HG03039 (cell line): Measurements from ENCODE around the gene GLS2.
"Not testable (repeated sequence)": the region's sequence is repeated elsewhere in the genome, so short reads cannot be mapped to it uniquely, and the experiment has no call there.

Source experiments
- ATAC-seq: cut with Tn5 transposase; IDR thresholded peaks from one replicate; pipeline ENCODE4 v1.9.1; 2021; ENCODE audit warnings: mild to moderate bottlenecking, moderate library complexity; ENCODE audit not compliant: unreplicated experiment

The GLS2 gene

GRCh38 chr12:56493409-56494105 lies 5.6 kb upstream of the GLS2 start:
- ATAC-seq, result not testable (repeated sequence)

- ATAC-seq, result no peak
Observed at GRCh38 chr12:56490360-56490759, 2.4 kb upstream of the GLS2 start.

- ATAC-seq, result peak; percentile 36
Observed at GRCh38 chr12:56487448-56488040, 417 bp downstream of the GLS2 start.

DNA sequence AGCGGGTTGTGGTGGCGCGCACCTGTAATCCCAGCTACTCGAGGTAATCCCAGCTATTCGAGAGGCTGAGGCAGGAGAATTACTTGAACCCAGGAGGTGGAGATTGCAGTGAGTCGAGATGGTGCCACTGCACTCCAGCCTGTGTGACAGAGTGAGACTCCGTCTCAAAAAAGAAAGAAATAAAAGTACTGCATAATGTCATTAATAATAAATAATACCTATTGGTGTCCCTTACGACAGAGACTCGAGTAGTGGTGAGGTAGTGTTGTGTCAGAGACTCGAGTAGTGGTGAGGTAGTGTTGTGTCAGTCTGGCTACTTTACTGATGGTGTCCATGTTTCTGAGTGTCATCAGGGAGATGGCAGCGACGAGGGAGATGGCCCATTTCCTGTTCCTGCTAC lies 1.3 kb downstream of the GLS2 start:
- ATAC-seq, result no peak

GRCh38 chr12:56484566-56484965 lies 3.4 kb downstream of the GLS2 start:
- ATAC-seq, result no peak

DNA sequence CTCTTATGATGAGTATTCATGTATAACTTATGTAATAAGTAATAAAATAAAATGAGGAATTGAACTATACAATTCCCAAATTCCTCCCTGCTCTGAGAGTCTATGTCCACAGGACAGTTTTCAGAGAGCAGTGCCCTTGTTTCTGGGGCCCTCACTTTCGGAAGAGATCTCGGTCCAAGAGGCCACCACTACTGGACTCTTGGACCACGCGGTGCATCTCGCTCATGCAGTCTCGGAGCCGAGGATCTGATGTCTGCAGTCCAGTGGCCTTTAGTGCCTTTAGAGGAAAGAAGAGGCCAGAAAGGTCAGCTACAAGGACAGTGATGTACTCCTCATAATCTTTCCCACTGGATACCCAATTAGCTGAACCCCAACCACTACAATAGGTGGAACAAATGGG lies 8.3 kb downstream of the GLS2 start:
- ATAC-seq, result no peak

DNA sequence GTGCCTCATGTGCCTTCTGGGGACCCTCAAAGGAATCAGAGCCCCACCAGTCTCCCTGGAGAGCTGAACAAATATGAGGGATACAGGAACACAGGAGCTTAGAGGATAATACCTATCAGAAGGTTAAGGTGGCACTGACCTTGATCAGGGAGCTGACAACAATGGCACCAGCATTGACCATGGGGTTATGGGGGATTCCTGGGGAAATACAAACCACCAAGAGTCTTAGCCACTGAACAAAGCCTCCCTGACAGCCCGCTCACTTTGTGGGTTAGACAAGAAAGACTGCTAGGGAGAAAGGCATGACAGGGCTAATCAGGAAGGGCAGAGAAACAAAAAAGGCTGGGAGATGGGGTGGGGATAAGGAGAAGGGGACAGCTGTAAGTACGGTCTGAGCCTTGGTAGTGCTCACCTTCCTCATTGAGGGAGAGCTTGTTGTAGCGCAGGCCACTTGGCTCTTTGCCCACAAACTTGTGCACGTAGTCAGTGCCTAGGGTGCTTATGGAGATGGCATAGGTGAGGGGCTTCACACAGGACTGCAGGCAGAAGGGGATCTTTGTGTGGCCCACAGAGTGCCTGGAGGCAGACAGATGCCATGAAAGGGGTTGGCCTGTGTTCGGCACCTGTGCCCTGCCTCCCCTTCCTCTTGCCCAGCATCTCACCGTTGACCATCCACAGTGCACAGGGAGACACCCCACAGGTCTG lies 10.3 kb downstream of the GLS2 start:
- no peak for ATAC-seq

GRCh38 chr12:56476972-56477432 lies 11.0 kb downstream of the GLS2 start:
- no peak for ATAC-seq

DNA sequence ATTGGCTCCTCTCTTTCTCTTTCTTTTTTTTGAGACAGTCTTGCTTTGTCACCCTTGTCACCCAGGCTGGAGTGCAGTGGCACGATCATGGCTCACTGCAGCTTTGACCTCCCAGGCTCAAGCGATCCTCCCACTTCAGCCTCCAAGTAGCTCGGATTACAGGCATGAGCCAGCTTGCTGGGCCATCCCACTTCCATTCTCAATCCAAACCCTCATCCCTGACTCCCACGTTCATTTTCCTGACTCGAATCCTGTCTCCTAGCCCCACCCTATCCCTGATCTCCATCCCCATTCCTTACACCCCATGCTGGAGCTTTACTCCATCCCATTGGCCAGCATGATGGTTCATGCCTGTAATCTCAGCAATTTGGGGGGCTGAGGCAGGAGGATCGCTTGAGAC lies 11.8 kb downstream of the GLS2 start:
- no peak for ATAC-seq

DNA sequence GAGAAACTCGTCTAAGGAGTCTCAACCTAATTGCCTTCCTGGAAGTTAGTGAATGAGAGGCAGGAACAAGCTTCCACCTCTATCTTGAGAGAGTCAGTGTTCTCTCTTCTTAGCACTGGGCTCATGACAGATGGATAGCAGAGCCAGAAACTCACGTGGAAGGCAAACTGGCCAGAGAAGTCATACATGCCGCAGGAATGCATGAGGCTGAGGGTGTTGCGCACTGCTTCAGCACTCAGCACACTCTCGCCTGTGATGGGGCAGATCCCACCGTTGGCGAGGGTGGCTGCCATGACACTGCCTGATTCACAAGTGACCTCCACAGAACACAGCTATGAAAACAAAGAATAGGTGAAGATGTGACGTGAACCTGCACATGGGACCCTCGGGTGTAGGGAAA lies 13.6 kb downstream of the GLS2 start:
- no peak for ATAC-seq

DNA sequence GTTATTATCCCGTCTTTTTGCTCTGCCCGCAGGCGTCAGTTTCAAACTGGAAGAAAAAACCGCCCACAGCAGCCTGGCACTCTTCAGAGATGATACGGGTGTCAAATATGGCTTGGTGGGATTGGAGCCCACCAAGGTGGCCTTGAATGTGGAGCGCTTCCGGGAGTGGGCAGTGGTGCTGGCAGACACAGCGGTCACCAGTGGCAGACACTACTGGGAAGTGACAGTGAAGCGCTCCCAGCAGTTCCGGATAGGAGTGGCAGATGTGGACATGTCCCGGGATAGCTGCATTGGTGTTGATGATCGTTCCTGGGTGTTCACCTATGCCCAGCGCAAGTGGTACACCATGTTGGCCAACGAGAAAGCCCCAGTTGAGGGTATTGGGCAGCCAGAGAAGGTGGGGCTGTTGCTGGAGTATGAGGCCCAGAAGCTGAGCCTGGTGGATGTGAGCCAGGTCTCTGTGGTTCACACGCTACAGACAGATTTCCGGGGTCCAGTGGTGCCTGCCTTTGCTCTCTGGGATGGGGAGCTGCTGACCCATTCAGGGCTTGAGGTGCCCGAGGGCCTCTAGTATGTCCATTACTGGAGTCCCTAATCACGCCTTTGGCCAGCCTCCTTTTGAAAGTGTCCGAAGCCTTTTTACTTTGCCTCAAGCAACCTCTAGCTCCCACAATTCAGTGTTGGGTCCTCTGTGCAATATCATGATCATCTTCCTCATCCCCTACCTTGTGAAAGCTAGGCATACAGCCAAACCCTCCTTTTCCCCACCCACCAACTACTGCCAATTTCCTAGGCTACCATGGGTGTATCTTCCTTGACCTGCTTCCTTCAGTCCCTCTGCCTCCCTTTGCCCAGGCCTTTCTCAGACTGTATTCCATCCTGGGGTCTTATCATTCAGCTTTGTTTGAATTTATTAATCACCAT lies 18.7 kb downstream of the GLS2 start:
- ATAC-seq, result no peak

DNA sequence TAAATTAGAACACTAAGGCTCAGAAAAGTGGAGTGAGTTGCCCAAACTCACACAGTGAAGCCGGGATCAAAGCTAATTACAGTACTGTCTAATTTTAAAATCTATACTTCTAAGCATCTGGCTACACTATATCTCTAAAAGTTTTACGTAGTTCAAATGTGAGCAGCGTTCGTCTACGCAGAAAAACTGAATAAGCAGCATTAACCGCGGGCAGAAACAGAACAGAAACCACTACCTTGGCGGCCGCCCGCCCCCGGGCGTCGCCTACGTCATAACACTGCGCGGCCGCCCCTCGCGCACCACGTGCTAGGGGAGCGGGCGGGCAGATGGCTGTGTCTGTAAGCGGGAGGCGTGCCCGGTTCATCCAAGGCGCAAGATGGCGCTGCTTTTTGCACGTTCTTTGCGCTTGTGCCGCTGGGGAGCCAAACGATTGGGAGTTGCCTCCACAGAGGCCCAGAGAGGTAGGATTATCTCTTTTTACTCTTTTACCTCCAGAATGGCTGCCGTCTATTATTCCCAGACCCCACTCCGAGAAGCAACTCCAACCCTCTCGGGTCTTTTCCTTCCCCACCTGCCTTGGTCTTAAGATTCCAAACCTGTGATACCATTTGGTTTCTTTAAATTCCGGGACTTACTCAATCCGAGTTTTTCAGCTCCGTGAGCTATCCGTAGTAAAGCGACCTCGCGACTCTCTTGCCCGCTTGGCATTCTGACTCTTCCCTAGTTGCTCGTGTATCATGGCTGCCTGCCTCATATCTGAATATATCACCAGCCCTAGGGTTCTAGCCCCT lies 19.6 kb downstream of the GLS2 start, which contains the start of gene SPRYD4:
SPRYD4 (plus strand) TSS at position 363 of the 791 bp plus-strand sequence; CDS start at position 377, 14 bp downstream.
- peak; percentile 84 for ATAC-seq

DNA sequence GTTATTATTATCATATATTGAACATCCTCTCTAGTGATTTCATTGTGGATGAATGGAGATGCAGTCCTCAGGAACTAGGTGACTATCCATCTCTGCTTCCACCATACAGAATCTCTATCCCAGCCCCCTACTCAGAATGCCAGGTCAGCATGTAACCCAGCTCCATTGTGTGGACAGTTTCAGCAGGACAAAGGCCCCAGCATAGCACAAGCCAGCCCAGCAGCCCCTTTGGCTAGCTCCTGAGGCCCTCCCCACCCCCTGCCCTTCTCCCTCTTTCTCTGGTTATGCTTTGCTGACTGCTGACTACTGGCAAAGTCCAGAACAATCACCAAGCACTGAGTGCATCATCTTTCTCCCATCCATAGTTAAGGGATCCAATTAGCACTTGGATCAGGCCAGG lies 25.4 kb downstream of the GLS2 start:
- ATAC-seq, result no peak

- no peak for ATAC-seq
Observed at GRCh38 chr12:56461235-56462159, 26.5 kb downstream of the GLS2 start.

- ATAC-seq, result no peak
Observed at GRCh38 chr12:56457817-56458216, 30.1 kb downstream of the GLS2 start.

DNA sequence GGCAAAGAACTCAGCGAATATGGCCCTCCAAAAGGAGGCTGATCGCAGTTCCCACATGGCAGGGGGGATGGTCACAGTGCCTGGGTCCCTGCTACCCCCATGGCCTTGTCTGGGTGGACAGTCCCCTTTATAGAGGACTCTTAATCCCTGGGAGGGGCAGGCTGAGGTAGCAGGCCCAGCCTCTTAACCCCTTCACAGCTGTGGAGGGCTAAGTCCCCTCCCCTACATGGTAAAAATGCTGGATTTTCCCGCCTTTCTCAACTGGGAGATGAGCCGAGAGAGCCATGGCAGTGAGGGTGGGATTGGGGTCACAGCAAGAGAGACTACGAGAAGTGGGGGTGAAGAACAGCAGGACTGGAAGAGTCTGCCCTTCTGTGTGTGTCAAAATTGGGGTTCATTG lies 33.4 kb downstream of the GLS2 start, which contains the start of gene MIP:
MIP (minus strand) TSS at position 101 of the 400 bp plus-strand sequence; CDS start at position 57, 44 bp downstream.
- no peak for ATAC-seq

DNA sequence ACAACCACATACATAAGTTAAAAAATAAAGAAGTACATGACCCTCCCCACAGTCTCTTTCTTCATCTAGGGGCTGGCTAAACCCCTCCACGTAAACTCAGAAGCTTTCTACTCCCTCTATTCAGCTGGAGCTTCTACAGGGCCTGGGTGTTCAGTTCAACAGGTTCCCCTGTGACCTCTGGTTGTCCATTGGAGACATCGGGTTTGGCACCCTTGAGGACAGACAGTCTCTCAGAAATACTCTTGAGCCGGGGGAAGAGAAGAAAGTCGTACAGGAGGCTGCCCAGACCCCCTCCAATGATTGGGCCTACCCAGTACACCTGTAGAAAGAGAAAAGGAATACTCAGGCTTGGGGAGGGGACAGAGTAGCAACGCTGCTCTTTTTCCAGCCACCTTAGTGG lies 36.8 kb downstream of the GLS2 start:
- ATAC-seq, result no peak

GRCh38 chr12:56450241-56450640 lies 37.7 kb downstream of the GLS2 start:
- no peak for ATAC-seq

GRCh38 chr12:56449622-56449984 lies 38.4 kb downstream of the GLS2 start:
- ATAC-seq, result no peak
